ENCODE results near the gene TSPAN32.
"Not testable (repeated sequence)": the region's sequence is repeated elsewhere in the genome, so short reads cannot be mapped to it uniquely, and the experiment has no call there.

TSPAN32 gene

GRCh38 chr11:2342981-2343380 is 41.2 kb downstream of the TSPAN32 start:
- no peak for DNase-seq (ENCODE audit: low read depth)

DNA sequence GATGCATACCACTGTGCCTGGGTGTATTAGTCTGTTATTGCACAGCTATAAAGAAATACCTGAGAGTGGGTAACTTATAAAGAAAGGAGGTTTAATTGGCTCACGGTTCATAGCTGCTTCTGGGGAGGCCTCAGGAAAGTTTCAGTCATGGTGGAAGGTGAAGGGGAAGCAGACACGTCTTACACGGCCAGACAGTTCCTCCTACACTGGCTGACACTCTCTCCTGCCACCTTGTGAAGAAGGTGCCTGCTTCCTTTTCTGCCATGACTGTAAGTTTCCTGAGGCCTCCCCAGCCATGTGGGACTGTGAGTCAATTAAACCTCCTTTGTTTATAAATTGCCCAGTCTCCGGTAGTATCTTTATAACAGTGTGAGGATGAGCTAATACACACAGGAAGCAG is 41.7 kb downstream of the TSPAN32 start:
- no peak for DNase-seq (ENCODE audit: low read depth)

DNA sequence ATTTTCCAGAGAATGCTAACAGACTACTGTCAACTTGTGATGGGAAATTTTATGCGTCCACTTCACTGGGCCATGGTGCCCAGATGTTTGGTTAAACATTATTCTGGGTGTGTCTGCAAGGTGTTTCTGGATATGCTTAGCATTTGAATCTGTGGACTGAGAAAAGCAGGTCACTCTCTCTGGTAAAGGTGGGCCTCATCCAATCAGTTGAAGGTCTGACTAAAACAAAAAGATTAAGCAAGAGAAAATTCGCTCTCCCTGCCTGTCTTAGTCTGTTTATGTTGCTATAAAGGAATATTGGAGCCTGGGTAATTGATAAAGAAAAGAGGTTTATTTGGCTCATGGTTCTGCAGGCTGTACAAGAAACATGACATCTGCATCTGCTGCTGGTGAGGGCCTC is 43.2 kb downstream of the TSPAN32 start:
- no peak for DNase-seq (ENCODE audit: low read depth)

DNA sequence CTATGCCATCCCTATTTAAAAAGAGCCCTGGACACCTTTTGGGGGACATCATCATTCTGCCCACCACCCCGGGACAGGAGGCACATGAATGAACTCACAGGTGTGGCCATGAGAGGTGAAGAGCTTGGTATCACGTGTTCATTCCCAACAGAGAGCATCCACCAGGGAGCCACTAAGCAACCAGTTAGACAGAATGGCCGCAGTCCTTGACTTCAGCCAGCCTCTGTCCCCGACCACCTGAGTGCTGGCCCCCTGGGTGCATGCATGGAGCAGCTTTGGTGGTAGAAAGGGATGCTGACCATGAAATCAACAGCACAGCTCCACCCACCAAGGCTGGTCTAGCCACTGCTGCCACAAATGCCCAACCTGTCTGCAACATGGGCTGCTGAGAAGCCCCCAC is 44.2 kb downstream of the TSPAN32 start:
- DNase-seq (ENCODE audit: low read depth): no peak

GRCh38 chr11:2346586-2347307 is 44.9 kb downstream of the TSPAN32 start:
- no peak for DNase-seq (ENCODE audit: low read depth)

- DNase-seq (ENCODE audit: low read depth): no peak
Measured at GRCh38 chr11:2347308-2347830, 45.6 kb downstream of the TSPAN32 start.

- peak; percentile 18 for DNase-seq (ENCODE audit: low read depth)
Measured at GRCh38 chr11:2348986-2349385, 47.2 kb downstream of the TSPAN32 start.

- DNase-seq (ENCODE audit: low read depth): no peak
Measured at GRCh38 chr11:2351701-2352100, 49.9 kb downstream of the TSPAN32 start.

DNA sequence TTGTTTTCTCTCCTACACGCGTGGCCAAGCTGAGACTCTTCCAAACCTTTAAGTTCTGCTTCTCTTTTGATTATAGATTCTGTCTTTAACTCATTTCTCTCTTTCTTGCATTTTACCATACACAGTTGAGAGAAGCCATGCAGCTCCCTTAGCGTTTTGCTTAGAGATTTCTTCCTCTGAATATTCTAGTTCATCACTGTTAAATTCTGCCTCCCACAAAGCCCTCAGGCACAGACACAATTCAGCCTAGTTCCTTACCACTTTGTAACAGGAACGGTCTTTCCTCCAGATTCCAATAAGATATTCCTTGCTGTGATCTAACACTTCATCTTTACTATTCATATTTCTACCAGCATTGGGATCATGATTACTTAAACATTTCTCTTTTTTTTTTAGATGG is 50.6 kb downstream of the TSPAN32 start:
- DNase-seq (ENCODE audit: low read depth): no peak

- no peak for DNase-seq (ENCODE audit: low read depth)
Measured at GRCh38 chr11:2355000-2355644, 53.3 kb downstream of the TSPAN32 start.

GRCh38 chr11:2357246-2357645 is 55.4 kb downstream of the TSPAN32 start:
- no peak for DNase-seq (ENCODE audit: low read depth)

DNA sequence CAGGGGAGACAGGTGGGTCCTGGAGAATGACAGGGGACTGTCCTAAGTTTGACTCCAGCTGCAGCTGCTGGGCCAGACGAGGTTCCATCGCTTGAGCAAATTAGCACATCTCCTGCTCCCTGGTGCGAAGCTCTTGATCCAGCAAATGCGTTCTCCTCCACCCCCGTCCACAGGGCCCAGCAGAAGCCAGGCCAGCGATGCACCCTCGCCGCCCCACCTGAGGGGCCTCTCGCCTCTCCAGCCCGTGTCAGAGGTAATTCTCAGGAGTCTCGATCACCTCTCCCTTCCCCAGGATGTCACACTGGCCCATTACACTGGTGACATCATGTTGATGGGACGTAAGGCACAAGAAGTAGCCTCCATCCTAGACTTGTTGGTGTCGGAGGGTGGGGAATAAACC is 55.8 kb downstream of the TSPAN32 start:
- DNase-seq (ENCODE audit: low read depth): not testable (repeated sequence)

- no peak for DNase-seq (ENCODE audit: low read depth)
Measured at GRCh38 chr11:2358754-2359442, 57.1 kb downstream of the TSPAN32 start.

DNA sequence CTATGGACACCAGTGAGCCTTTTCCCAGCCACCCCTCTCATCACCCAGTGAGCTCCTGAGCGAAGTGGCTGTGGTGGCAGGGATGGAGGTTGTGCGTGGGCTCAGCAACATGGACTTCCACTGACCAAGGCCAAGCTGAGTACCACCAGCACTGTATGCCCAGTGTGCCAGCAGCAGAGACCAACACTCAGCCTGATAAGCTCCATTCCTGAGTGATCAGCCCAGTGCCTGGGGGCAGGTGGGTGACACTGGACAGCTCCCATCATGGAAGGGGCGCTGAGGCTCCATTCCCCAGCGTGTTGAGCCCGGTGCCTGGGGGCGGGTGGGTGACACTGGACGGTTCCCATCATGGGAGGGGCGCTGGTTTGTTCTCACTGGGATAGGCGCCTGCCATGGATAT is 57.7 kb downstream of the TSPAN32 start:
- DNase-seq (ENCODE audit: low read depth): no peak

DNA sequence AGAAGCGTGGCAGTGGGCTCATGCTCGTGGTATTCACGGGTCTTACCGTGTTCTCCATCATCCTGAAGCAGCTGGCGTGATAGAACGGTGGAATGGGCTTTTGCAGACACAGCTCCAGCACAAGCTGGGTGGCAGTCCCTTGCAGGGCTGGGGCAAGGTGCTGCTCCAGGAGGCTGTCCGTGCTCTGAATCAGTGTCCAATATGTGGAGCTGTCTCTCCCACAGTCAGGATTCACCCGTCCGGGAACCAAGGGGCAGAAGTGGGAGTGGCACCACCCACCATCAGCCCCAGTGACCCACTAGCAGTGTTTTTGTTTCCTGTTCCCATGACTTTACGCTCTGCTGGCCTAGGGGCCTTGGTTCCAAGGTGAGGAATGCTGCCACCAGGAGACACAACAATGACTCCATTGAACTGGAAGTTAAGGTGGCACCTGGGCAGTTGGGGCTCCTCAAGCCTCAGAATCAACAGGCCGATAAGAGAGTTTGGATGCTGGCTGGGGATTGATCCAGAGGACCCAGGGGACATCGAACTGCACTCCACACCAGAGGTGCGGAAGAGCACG is 58.3 kb downstream of the TSPAN32 start:
- no peak for DNase-seq (ENCODE audit: low read depth)

DNA sequence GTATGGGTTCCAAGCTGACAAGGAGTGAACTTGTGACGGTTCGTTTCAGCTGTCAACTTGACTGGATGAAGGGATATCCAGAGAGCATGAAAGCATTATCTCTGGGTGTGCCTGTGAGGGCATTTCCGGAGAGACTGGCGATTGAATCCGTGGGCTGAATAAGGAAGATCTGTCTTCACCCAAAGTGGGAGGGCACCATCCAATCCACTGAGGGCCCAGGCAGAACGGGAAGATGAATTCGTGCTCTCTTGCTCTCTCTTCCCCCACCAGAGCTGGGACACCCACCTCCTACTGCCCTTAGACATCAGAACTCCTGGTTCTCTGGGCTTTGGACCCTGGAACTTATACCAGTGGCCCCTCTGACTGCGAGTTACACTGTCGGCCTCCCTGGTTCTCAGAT is 59.8 kb downstream of the TSPAN32 start:
- DNase-seq (ENCODE audit: low read depth): no peak

- no peak for DNase-seq (ENCODE audit: low read depth)
Measured at GRCh38 chr11:2362414-2362813, 60.6 kb downstream of the TSPAN32 start.

GRCh38 chr11:2363130-2363529 is 61.3 kb downstream of the TSPAN32 start:
- DNase-seq (ENCODE audit: low read depth): no peak

DNA sequence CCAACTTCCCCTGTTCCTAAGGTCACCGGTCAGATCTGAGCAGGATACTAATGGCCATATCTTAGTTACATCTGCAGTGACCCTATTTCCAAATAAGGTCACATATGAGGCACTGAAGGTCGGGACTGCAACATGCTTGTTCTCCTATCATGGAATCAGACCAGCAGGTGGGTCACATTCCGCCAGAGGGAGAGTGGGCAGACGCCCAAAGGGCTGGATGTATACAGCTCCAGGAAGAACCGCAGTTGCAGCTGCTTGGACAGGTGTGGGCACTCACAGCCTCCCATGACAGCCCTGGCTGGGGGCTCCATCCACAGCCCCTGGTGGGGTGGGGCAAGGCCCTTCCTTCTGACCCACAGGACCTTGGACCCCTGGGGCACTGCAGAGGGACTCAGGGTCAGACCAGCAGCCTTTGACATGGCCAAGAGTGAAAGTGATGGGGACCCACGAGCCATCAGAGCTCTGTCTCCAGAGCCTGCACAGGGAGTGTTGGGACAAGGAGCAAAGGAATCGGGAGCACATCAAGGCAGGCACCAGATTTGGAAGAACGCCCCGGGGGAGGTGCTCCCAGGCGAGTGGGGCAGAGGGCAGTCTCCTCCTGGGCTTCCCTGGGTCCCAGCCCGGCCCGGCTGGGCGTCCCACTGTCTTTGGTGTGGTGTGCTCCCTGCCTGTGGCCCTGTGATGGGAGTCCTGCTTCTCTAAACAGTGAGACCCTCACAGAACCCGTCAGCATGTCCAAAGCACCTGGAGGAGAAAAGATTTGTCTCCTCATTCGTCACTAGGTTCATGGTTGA is 62.0 kb downstream of the TSPAN32 start:
- no peak for DNase-seq (ENCODE audit: low read depth)

DNA sequence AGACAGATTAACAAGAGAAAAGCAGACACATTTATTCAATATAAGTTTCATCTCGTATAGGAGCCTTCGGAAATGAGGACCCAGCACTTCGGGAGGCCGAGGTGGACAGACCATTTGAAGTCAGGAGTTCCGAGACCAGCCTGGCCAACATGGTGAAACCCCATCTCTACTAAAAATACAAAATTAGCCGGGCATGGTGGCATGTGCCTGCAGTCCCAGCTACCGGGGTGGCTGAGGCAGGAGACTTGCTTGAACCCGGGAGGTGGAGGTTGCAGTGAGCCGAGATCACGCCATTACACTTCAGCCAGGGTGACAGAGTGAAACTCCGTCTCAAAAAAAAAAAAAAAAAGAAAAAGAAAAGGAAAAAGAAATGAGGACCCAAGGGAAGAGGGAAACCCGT is 62.6 kb downstream of the TSPAN32 start:
- not testable (repeated sequence) for DNase-seq (ENCODE audit: low read depth)

DNA sequence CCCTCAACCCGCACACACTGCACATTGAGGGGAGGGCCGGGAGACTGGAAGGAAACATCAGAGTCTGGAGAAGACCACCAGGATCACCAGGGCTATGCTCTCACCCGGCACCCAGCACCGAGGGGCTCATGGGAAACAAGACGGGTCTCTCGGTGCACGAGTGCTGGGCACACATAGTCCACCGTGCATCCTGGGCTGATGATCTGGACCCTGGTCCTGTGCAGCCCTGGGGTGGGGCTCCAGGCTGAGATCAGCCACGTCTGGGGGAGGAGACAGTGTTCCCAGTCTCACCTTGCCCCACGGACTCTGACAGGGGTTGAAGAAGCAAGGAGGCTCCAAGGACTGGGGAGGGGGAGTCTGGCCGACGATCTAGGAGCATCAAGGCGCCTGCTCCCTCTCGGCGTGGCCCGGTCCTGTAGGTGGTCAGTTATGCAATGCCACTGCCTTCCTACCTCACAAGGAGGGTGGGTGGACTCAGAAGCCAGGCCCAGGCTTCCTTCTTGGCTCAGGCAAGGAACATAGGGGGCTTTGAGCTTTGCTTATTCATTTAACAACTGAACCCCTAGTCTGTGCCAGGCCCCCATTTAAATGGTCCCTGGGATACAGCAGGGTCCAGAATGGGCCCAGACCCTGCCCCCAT is 63.9 kb downstream of the TSPAN32 start:
- no peak for DNase-seq (ENCODE audit: low read depth)

Data from fibroblast of the conjunctiva (primary cell).